Esophagus (tissue), 2 donors: Measurements from ENCODE around the gene HDHD3. TPM values are rescaled to one million over a fixed set of nuclear protein-coding genes. Genes with fewer than 3 reads are reported as not detected.
"Not testable (repeated sequence)": the region's sequence is repeated elsewhere in the genome, so short reads cannot be mapped to it uniquely, and the experiment has no call there.

Source experiments
- H3K27ac ChIP-seq, 2 donors: one replicate each; pipeline ENCODE4 v1.5.1; 2013; ENCODE audit warnings: low read depth in 2 of 2, mild to moderate bottlenecking in 2 of 2, inconsistent platforms in 1 of 2, low read length in 1 of 2, moderate library complexity in 1 of 2
- H3K27me3 ChIP-seq, 2 donors: one replicate each; pipeline ENCODE4 v1.6.1; 2013; ENCODE audit warnings: low read length in 2 of 2, control low read depth in 1 of 2, mild to moderate bottlenecking in 1 of 2; ENCODE audit not compliant: insufficient read depth in 2 of 2, control insufficient read depth in 1 of 2
- H3K36me3 ChIP-seq, 2 donors: one replicate each; pipeline ENCODE4 v1.6.1; 2013; ENCODE audit warnings: low read length in 1 of 2; ENCODE audit not compliant: control insufficient read depth in 2 of 2, insufficient read depth in 2 of 2
- H3K4me1 ChIP-seq, 2 donors: one replicate each; pipeline ENCODE4 v1.6.1; 2013; ENCODE audit warnings: low read length in 1 of 2; ENCODE audit not compliant: control insufficient read depth in 2 of 2, insufficient read depth in 2 of 2
- H3K4me3 ChIP-seq, 2 donors: one replicate each; pipeline ENCODE4 v1.5.1; 2013; ENCODE audit warnings: low read length in 2 of 2, mild to moderate bottlenecking in 2 of 2, low read depth in 1 of 2, moderate library complexity in 1 of 2
- H3K9me3 ChIP-seq, 2 donors: one replicate each; pipeline ENCODE4 v1.6.1; 2013; ENCODE audit warnings: mild to moderate bottlenecking in 2 of 2, low read depth in 1 of 2, low read length in 1 of 2, moderate library complexity in 1 of 2; ENCODE audit not compliant: control insufficient read depth in 2 of 2, insufficient read depth in 1 of 2
- WGBS, 2 donors: extraction: QIAGEN DNeasy Blood & Tissue Kit; methylation state at CpG; one replicate each; pipeline ENCODE4 v1.1.7; 2013; 5-methylcytosine and 5-hydroxymethylcytosine counted together
- polyA plus RNA-seq, 2 donors: library from polyadenylated mRNA; stranded (reverse); fragments of 200-250 nt; gene quantifications; one replicate each; pipeline ENCODE4 v1.2.3, GENCODE V29; 2013
- donor health status: healthy with polysubstance abuse.
- donor health status: Bipolar disorder and iron deficiency.

The HDHD3 gene
- 10 to 100 TPM; 43.7 to 46.6 TPM for polyA plus RNA-seq

GRCh38 chr9:113376634-113377567 lies at the start of gene HDHD3:
TSS of gene HDHD3 (minus strand) at chr9:113376986. CDS start at chr9:113374354, 2,632 bp downstream.
- H3K27me3 ChIP-seq: no peaks in the 10 kb centered on the region
- WGBS, 2 donors: 1 to 2% methylated on average over 72 to 74 of the region's 74 CpGs
- no peaks in the 10 kb centered on the region for H3K9me3 ChIP-seq
- H3K4me3 ChIP-seq: peak within 1 kb of the TSS; percentile 74 to 91
- H3K36me3 ChIP-seq: peaks cover 12 to 17% of the 10 kb centered on the region in 2 donors
- H3K27ac ChIP-seq: peak within 1 kb of the TSS; percentile 96 to 97
- no peaks in the 10 kb centered on the region for H3K4me1 ChIP-seq

- H3K9me3 ChIP-seq: no peaks in the 10 kb centered on the region
- H3K36me3 ChIP-seq: no peaks in the 10 kb centered on the region
- WGBS, 2 donors: 61 to 63% methylated on average over 2 of the region's 2 CpGs
- H3K27me3 ChIP-seq: no peaks in the 10 kb centered on the region
- no peak overlapping the region for H3K4me3 ChIP-seq
- no peak overlapping the region for H3K27ac ChIP-seq
- H3K4me1 ChIP-seq: no peaks in the 10 kb centered on the region
Observed at GRCh38 chr9:113425072-113425471, 48.3 kb upstream of the HDHD3 start.

- H3K27me3 ChIP-seq: no peaks in the 10 kb centered on the region
- H3K9me3 ChIP-seq: no peaks in the 10 kb centered on the region
- WGBS, 2 donors: 66 to 79% methylated on average over 3 of the region's 3 CpGs
- no peak overlapping the region for H3K27ac ChIP-seq
- no peak overlapping the region for H3K4me3 ChIP-seq
- no peaks in the 10 kb centered on the region for H3K4me1 ChIP-seq
- H3K36me3 ChIP-seq: no peaks in the 10 kb centered on the region
Observed at GRCh38 chr9:113421726-113422125, 44.9 kb upstream of the HDHD3 start.

GRCh38 chr9:113417370-113417769 lies 40.6 kb upstream of the HDHD3 start:
- Histone ChIP-seq H3K27me3 (no peaks in the 10 kb centered on the region), H3K36me3 (no peaks in the 10 kb centered on the region), H3K4me1 (no peaks in the 10 kb centered on the region), H3K27ac (no peak overlapping the region), H3K4me3 (no peak overlapping the region), H3K9me3 (no peaks in the 10 kb centered on the region)
- WGBS, 2 donors: 79 to 84% methylated on average over 4 of the region's 4 CpGs

GRCh38 chr9:113416149-113416721 lies 39.4 kb upstream of the HDHD3 start:
- no peaks in the 10 kb centered on the region for H3K4me1 ChIP-seq
- H3K9me3 ChIP-seq: no peaks in the 10 kb centered on the region
- no peak overlapping the region for H3K4me3 ChIP-seq
- H3K27me3 ChIP-seq: no peaks in the 10 kb centered on the region
- no peak overlapping the region for H3K27ac ChIP-seq
- WGBS, 2 donors: 54 to 67% methylated on average over 3 of the region's 3 CpGs
- H3K36me3 ChIP-seq: no peaks in the 10 kb centered on the region

GRCh38 chr9:113410207-113410864 lies 33.5 kb upstream of the HDHD3 start, which contains the start of the genes C9orf43 and POLE3:
TSS of gene C9orf43 (plus strand) at chr9:113410747. CDS start at chr9:113413494, 2,747 bp downstream.
TSS of gene POLE3 (minus strand) at chr9:113410675. CDS start at chr9:113410293, 382 bp downstream.
- peak within 1 kb of the TSS; percentile 98 to 99 for H3K27ac ChIP-seq
- peaks cover 0 to 6% of the 10 kb centered on the region in 2 donors for H3K36me3 ChIP-seq
- H3K9me3 ChIP-seq: no peaks in the 10 kb centered on the region
- 0 to 1% methylated on average over 60 to 61 of the region's 61 CpGs for WGBS, 2 donors
- H3K4me1 ChIP-seq: peaks cover 0 to 4% of the 10 kb centered on the region in 2 donors
- H3K4me3 ChIP-seq: peak within 1 kb of the TSS; percentile 72 to 83
- H3K27me3 ChIP-seq: no peaks in the 10 kb centered on the region

DNA sequence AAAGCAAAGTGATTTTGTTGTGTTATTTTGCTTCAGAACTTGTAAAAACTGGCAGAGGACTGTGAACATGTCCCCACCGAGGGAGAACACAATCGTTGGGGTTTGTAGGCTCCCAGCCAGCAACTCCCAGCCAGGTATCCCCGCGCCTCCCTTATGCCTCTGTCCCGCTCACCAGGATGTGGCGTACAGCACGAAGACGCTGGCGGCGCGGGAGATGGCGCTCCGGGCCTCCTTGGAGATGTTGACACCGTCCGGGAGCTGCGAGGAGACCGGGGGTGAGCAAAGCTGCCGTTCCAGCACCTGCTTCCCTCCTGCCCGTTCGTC lies 33.1 kb upstream of the HDHD3 start:
- no peaks in the 10 kb centered on the region for H3K27me3 ChIP-seq
- H3K27ac ChIP-seq: peak overlapping the region; percentile 98 to 99
- 0 to 1% methylated on average over 20 of the region's 20 CpGs for WGBS, 2 donors
- peaks cover 0 to 6% of the 10 kb centered on the region in 2 donors for H3K36me3 ChIP-seq
- H3K9me3 ChIP-seq: no peaks in the 10 kb centered on the region
- peaks cover 0 to 4% of the 10 kb centered on the region in 2 donors for H3K4me1 ChIP-seq
- peak overlapping the region; percentile 72 to 83 for H3K4me3 ChIP-seq

- Histone ChIP-seq H3K9me3 (no peaks in the 10 kb centered on the region), H3K4me3 (peak overlapping the region; percentile 72 to 83), H3K4me1 (peaks cover 0 to 4% of the 10 kb centered on the region in 2 donors), H3K36me3 (peaks cover 0 to 6% of the 10 kb centered on the region in 2 donors), H3K27ac (peak overlapping the region; percentile 3 to 34), H3K27me3 (no peaks in the 10 kb centered on the region)
- WGBS, 2 donors: 28 to 30% methylated on average over 10 of the region's 10 CpGs
Observed at GRCh38 chr9:113409481-113409880, 32.7 kb upstream of the HDHD3 start.

- whole genome bisulfite sequencing, 2 donors: 29 to 30% methylated on average over 7 of the region's 7 CpGs
Observed at GRCh38 chr9:113406873-113407511, 30.2 kb upstream of the HDHD3 start.

More at GRCh38 chr9:113406873-113407511, 30.2 kb upstream of the HDHD3 start:
- not testable (repeated sequence) for H3K9me3 ChIP-seq, H3K27ac ChIP-seq, H3K27me3 ChIP-seq, H3K4me3 ChIP-seq, H3K36me3 ChIP-seq, H3K4me1 ChIP-seq
